Measurements from ENCODE around the gene APH1A. TPM values are rescaled to one million over a fixed set of nuclear protein-coding genes. Genes with fewer than 3 reads are reported as not detected.
A peak's percentile ranks its signal among the peaks of the same experiment; 100 is the strongest.

Gene APH1A
- total and polyA plus RNA-seq, 9 of the 15 experiments (the other 6 are each of a cell fraction or from before 2014, with no cell fraction given) = 5.6 to 123 (median 77.0) TPM

DNA sequence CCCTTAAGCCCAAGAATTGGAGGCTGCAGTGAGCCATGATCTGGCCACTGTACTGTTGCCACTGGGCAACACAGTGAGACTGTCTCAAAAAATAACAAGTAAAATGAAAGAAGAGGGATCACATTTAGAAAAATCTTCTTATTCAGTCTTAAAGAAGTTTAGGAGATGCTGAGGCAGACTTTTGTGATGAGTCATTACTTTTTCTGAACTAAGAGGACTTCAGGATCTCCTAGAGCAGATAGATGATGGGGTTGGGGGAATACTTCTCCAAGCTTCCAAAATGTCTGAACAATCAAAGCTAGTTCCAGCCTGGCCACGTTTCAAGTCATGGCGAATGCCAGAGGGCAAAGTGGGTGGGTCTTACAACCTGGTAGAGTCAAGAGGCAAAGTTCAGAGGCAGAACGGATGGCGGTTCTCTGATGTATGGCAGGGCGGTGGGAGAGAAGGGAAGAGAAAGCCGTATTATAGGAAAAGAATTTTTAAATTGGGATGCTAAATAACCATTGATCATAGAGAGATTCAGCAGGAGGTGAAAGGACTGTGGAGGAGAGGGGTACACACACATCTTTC is 11.4 kb upstream of the APH1A start (continued):
- TF ChIP-seq ZNF347 (CRISPR knock-in tag; IDR thresholded peaks at IDR 0.05; ENCODE audit: low read depth) (no peak), PRMT5 (CRISPR knock-in tag; IDR thresholded peaks at IDR 0.05) (no peak), NFE2 (IDR thresholded peaks at IDR 0.05; ENCODE audit: low read depth) (0 out of 2 replicates have a peak, but pooled peaks have one; percentile 15), ADNP (tag; IDR thresholded peaks at IDR 0.05) (no peak), C11orf30 (IDR thresholded peaks at IDR 0.05; ENCODE audit: low read depth) (peak; percentile 92), MAFF (IDR thresholded peaks at IDR 0.05; ENCODE audit: low read length) (peak; percentile 72)
- TF ChIP-seq, protein P1, sequence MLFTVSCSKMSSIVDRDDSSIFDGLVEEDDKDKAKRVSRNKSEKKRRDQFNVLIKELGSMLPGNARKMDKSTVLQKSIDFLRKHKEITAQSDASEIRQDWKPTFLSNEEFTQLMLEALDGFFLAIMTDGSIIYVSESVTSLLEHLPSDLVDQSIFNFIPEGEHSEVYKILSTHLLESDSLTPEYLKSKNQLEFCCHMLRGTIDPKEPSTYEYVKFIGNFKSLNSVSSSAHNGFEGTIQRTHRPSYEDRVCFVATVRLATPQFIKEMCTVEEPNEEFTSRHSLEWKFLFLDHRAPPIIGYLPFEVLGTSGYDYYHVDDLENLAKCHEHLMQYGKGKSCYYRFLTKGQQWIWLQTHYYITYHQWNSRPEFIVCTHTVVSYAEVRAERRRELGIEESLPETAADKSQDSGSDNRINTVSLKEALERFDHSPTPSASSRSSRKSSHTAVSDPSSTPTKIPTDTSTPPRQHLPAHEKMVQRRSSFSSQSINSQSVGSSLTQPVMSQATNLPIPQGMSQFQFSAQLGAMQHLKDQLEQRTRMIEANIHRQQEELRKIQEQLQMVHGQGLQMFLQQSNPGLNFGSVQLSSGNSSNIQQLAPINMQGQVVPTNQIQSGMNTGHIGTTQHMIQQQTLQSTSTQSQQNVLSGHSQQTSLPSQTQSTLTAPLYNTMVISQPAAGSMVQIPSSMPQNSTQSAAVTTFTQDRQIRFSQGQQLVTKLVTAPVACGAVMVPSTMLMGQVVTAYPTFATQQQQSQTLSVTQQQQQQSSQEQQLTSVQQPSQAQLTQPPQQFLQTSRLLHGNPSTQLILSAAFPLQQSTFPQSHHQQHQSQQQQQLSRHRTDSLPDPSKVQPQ (CRISPR knock-in tag; IDR thresholded peaks at IDR 0.05; ENCODE audit: borderline replicate concordance) = no peak

DNA sequence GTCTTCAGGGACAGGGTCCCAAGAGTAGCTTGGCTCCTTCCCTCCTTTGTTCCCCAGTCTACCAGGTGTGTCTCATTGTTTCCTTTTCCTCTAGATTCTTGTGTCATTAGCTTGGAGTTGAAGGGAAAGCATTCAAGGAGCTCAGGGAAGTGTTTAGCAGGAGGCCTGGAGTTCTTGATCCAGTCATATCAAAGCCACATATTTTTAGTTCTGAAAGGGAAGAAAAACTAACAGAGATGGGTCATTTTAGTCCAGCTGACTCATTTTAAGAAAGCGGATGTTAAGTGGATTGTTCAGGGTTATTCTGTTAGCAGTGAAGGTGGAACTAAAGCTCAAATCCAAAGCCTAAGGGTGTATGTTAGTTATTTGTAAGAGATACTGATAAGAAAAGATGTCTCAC is 4.5 kb upstream of the APH1A start:
- Histone ChIP-seq H3K4me2 (ENCODE audit: insufficient read depth, low read length) (no peak overlapping the region), H3K9me3 (replicated peaks; ENCODE audit: control insufficient read depth, insufficient read depth, low read depth, low read length) (no peaks in the 10 kb centered on the region), H3K4me3 (no peak overlapping the region), H3K27ac (ENCODE audit: extremely low read depth, low read depth, low read length) (no peak overlapping the region), H2AFZ (ENCODE audit: low read depth, low read length) (no peak overlapping the region; the same call in 1 of the 2 replicates), H3K27me3 (ENCODE audit: control insufficient read depth in 2 of 2, insufficient read depth in 2 of 2, low read length in 2 of 2) (no peaks in the 10 kb centered on the region), H3K9me1 (ENCODE audit: control insufficient read depth, insufficient read depth, low read length) (no peaks in the 10 kb centered on the region), H3K36me3 (ENCODE audit: control insufficient read depth, insufficient read depth, low read length) (no peaks in the 10 kb centered on the region), H3K9ac (ENCODE audit: insufficient read depth in 1 of 2, low read depth in 2 of 2, low read length in 2 of 2) (no peak overlapping the region), H3K79me2 (ENCODE audit: control insufficient read depth, insufficient read depth, low read length) (peaks cover 5% of the 10 kb centered on the region), H4K20me1 (replicated peaks; ENCODE audit: control insufficient read depth, insufficient read depth, low read length) (no peaks in the 10 kb centered on the region), H3K4me1 (replicated peaks in 1 of 2; ENCODE audit: control insufficient read depth in 2 of 2, insufficient read depth in 2 of 2, low read length in 2 of 2) (peaks cover 8 to 15% of the 10 kb centered on the region in 2 experiments)
- intact Hi-C loops (cut with micrococcal nuclease) (no loop called here), in situ Hi-C loops (cut with MboI) (no loop called here)
- DNase-seq (ENCODE audit: extremely low read depth in 1 of 4, low spot score in 3 of 4) (no peak), FAIRE-seq (no peak), ATAC-seq (no peak)
- WGBS (ENCODE audit: insufficient coverage, low coverage, missing lambda C conversion rate) = 56% methylated on average over 1 of the region's 1 CpG
- ChIA-PET CTCF (ENCODE audit: low intra/inter-chr PET ratio) (no interaction called here), POLR2A (interaction anchor here (0.6 to 2.1 kb wide), 9 partner anchors 11 to 673 kb away, joined by 3 to 15 read pairs (median 3); partner anchors contain the start of gene CA14)
- no peak for TF ChIP-seq TCF3 (CRISPR knock-in tag; IDR thresholded peaks at IDR 0.05)
- no peak for TF ChIP-seq NCOA2 (IDR thresholded peaks at IDR 0.05; ENCODE audit: partially characterized antibody in 2 of 2)
- no peak for TF ChIP-seq EWSR1 (IDR thresholded peaks at IDR 0.05; ENCODE audit: borderline replicate concordance, low read depth, partially characterized antibody)
- no TSS peak for BruUV-seq (replicated peaks)

All from K562 (cell line).